ENCODE measurements around the gene CEMIP.

Gene CEMIP

GRCh38 chr15:80982839-80983238 lies 203.7 kb downstream of the CEMIP start:
- DNase-seq (ENCODE audit: low read depth) = no peak

- no peak for DNase-seq (ENCODE audit: low read depth)
Measured at GRCh38 chr15:80984856-80985255, 205.7 kb downstream of the CEMIP start.

GRCh38 chr15:80985981-80986380 lies 206.8 kb downstream of the CEMIP start:
- DNase-seq (ENCODE audit: low read depth) = no peak

- DNase-seq (ENCODE audit: low read depth) = no peak
Measured at GRCh38 chr15:80986487-80986886, 207.3 kb downstream of the CEMIP start.

- DNase-seq (ENCODE audit: low read depth) = no peak
Measured at GRCh38 chr15:80988148-80988796, 209.1 kb downstream of the CEMIP start.

GRCh38 chr15:80989081-80989517 lies 209.9 kb downstream of the CEMIP start:
- no peak for DNase-seq (ENCODE audit: low read depth)

GRCh38 chr15:80989518-80990478 lies 210.6 kb downstream of the CEMIP start, which contains the start of gene MESD:
MESD (minus strand) TSS chr15:80989819; CDS start chr15:80989791, 28 bp downstream.
- DNase-seq (ENCODE audit: low read depth) = peak; percentile 51

- DNase-seq (ENCODE audit: low read depth) = no peak
Measured at GRCh38 chr15:80990955-80991354, 211.8 kb downstream of the CEMIP start.

- DNase-seq (ENCODE audit: low read depth) = no peak
Measured at GRCh38 chr15:80991421-80991820, 212.3 kb downstream of the CEMIP start.

- DNase-seq (ENCODE audit: low read depth) = no peak
Measured at GRCh38 chr15:80992006-80992405, 212.8 kb downstream of the CEMIP start.

- no peak for DNase-seq (ENCODE audit: low read depth)
Measured at GRCh38 chr15:80992441-80992840, 213.3 kb downstream of the CEMIP start.

GRCh38 chr15:80996247-80996646 lies 217.1 kb downstream of the CEMIP start:
- no peak for DNase-seq (ENCODE audit: low read depth)

GRCh38 chr15:80997692-80998091 lies 218.5 kb downstream of the CEMIP start:
- DNase-seq (ENCODE audit: low read depth) = no peak

- no peak for DNase-seq (ENCODE audit: low read depth)
Measured at GRCh38 chr15:80998251-80998650, 219.1 kb downstream of the CEMIP start.

- DNase-seq (ENCODE audit: low read depth) = no peak
Measured at GRCh38 chr15:80999623-81000036, 220.5 kb downstream of the CEMIP start.

- DNase-seq (ENCODE audit: low read depth) = no peak
Measured at GRCh38 chr15:81000144-81000623, 221.0 kb downstream of the CEMIP start.

- no peak for DNase-seq (ENCODE audit: low read depth)
Measured at GRCh38 chr15:81000624-81001151, 221.5 kb downstream of the CEMIP start, which contains the start of gene TLNRD1. TLNRD1 (plus strand) TSS chr15:81000923; CDS start chr15:81002272, 1,349 bp downstream.
